Embryonic facial prominence (tissue), 1 donor: ENCODE measurements around the gene PAM.
"Not testable (repeated sequence)": the region's sequence is repeated elsewhere in the genome, so short reads cannot be mapped to it uniquely, and the experiment has no call there.

Source experiments
- DNase-seq: peaks from one replicate; pipeline ENCODE4 v3.0.0-alpha.2; 2016; ENCODE audit errors: extremely low spot score

Gene PAM

DNA sequence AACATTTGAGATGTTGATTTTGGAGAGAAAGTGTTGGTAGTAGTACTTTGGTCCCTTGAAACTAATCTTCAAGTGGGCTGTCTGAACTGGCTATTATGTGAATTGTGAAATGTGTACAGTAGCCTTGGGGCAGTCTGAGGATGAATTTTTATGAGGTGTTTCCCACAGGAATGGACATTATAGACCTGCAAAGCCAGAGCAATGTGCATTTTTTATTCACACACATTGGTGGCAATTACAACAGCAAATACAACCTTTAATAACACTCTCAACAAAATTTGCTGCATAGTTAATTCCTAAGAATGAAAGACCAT, 147.0 kb downstream of the PAM start:
- no peak for DNase-seq

DNA sequence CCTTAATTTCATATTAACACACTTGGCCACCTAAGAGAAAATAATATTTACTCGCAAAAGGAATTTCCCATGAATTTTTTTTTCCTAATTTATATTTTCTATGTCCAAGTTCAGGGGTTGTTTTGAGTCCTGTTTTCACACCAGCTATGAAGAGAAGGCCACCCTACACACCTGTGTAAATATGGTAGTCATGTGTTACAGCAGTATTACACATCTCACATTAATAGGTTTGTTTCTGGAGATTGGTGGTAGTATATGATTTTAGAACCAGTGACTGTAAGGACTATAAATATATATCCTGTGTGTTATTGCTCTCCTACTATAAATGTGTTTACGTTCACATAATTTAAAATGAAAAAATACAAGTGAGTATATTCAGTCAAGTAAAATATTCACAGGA, 147.5 kb downstream of the PAM start:
- no peak for DNase-seq

DNA sequence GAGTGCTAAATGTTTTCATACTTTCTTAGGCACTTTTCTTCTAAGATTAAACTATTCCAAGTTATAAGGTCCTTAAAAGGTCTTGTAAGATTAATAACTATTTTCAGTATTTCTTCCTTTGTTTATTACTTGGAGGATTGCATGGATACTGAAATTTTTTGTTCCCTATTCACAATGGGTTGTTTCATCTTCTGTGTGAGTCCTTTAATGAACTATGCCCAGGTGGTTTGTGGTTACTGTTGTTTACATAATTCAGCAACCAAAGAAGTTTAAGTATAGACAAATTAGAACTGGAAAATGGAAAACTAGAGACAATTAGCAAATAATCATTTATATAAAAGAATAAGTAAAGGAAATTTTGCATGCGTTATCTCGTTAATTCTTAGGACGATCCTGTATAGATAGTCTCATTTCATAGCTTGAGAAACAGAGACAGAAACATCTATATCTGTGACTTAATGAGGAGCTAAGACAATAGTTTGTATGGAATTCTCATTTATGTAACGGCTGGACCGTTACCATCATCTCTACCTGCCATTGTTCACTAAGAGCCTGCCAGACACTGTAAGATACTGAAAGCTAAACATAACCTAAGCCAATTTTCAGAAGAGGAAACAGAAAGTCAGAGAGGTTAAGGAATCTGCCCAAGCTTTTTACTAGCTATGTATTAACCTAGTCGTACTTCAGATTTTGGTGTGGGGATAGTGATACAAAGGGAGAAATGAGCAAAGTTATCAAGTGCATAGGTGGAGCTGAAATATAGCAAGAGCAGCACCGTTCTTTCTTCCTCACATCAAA, 148.2 kb downstream of the PAM start:
- DNase-seq, result no peak

DNA sequence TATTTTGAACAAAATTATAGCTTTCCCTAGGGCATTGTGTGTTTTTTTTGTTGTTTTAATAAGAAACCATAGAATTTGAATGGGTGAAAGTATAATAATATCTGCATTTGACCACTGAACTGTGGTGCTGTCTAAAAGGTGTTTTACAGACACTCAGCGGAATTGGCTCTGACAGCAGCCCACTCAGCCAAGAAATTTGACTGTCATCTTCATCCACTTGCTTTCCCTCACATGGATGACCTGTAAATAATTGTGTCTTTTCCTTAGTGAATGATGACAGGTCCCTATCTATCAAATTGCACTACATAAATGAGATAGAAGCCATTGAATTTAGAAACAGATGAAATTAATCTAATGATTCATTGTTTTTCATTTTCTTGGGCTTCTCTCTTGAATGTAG, 150.0 kb downstream of the PAM start:
- DNase-seq, result no peak

DNA sequence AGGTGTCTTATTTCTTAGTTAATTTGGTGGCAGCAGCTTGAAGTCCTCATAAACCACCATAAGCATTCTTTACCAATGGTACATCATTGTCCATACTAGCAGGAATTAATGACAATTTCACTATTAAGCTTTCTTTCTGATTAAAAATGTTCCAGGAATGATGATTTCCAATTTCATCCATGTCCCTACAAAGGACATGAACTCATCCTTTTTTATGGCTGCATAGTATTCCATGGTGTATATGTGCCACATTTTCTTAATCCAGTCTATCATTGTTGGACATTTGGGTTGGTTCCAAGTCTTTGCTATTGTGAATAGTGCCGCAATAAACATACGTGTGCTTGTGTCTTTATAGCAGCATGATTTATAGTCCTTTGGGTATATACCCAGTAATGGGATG, 152.0 kb downstream of the PAM start:
- not testable (repeated sequence) for DNase-seq

DNA sequence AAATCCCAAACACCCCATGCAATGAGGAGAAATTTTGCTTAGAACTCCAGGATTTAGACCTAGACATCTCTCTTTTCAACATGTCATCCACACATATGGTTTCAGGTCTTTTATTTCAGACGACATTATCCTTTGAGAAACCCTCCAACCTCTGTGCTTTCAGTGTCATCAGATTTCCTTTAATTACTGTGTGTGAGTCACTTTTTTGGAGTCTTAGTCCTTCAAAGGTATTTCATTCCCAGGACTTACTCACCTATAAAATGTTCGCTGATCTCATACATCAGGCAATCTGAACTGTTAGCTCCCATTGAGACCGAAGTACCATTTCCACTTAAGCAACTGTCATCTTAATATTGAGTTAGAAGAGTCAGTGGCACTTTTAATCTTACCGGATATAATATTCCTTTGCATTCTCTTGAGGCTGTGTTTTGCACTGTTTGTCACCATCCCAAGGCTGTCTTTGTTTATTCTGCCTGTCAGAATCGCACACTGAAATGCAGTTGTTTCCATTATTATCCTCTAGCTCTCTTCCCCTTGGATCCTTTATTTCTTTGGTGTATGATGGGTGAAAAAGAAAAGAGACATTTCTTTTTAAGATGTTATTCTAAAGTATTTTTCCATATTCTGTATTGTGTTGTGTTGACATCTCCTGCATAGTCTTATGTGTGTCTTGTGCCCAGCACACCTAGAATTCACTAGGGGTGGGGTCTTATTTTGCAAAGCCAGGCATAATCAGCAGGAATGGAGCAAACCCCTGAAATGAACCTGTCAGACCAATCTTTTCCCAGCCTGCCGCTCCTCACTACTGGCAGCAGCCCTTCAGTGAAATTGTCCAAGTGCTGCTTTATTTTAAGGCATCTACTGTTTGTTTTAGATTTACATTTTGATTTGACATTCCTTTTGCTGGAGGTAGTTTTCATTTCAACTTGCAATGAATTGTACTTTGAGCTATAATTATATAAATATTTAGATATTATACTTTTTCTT, 155.4 kb downstream of the PAM start:
- no peak for DNase-seq

DNA sequence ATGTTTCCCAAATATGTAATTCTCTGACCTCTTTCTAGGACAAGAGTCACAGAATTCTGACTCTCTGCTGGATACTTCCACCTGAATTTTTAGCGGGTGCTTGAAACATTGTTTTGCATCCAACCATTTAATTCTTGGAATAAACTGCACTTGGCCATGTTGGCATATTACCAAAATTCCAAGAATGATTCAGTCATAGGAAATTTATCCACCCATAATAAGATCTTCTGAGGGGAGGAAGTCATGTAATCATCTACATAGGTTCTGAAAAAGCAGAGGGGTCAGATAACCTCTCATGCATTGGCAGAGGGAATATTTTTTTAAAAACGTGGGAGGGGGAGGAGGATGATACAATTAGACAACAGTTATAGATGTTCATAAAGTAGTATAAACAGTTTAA, 156.9 kb downstream of the PAM start:
- no peak for DNase-seq

DNA sequence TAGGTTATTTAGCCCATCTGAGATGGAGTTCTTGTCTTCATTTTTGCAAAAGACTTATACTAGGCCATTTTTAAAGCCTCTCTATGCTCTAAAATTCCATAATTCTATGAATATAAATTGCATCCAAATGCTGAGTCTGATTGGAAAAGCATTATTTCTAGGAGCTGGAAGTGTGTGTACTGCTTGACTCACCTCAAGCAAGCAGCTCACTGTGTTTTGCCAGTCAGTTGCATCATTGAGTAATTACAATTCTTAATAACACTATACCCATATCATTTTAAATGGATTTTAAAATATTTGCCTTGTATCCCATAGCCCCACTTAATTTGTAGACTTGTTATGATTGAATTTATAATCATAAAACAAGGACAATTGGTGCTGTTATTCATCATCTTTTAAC, 161.0 kb downstream of the PAM start:
- no peak for DNase-seq

DNA sequence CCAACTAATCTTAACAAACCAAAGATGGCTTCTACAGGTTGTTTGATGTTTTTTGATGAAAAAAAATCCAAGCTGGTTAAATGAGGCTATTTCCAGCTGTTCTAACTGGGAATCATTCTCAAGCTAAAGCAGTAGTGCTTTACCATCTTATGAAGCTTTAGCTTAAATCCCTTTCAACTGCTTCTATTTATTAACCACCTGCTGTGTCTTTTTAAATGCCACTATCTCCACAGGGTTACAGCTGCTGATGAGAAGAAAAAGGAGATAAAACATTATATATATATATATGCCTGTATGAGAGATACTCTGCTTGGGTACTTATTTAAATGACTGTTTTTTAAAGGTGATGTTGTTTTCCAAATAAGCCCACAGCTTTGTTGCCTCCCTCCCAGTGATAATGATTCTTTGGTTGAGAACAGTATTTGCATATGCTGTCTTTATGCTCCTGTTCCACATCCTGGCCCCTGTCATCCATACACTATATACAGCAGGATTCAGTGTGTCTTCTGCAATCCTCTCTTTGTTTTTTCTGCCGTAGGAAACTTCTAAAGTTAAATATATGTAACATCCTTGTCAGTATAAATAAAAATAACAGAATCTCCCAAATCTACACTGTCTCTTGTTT, 164.0 kb downstream of the PAM start:
- DNase-seq, result no peak

DNA sequence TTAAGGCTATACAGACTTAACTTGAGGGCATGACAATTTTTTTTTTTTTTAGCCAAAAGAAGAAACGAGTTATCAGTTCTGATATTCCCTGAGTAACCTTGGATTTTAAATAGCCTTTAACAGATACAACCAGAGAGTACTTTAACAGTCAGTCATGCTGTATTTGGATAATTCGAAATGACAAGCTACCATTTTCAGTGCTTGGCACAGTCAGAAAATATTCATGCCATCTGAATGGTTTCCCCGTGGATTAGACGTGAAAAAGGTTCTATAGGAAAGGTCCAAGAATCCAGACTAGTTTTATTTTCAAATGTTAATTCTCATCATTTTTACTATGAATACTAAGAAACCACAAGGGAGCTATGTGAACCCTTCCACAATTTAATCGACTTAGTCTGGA, 165.7 kb downstream of the PAM start:
- DNase-seq, result no peak

DNA sequence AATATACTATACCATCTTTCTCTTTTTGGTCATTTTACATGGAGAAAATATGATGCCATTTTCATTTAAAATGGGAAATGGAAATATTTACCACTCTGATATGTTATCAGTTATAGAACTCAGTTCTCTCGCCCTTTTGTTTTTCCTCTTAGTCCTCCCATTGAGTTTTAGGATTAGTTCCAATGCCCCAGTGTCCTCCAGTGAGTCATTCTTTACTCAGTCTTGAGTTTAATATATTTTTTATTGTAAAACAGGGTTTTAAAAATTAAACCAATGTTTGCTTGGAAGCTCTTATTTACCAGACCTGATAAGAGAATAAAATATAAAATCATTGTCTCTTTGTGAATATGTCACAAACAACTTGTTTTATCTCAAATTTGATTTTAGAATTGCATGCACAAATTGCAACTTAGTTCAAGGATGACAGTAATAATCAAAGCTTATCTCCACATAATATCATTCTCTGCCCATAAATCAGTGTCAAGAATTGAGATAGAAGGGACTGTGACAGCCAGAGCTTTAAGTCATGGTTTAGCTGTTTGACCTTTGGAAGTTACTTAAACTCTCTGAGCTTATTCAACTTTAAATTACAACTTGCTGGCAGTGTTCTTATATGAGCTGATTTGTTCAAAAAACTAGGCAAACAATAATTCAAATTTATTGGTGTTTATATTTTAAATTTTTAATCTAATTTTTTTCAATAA, 166.4 kb downstream of the PAM start:
- DNase-seq, result no peak

DNA sequence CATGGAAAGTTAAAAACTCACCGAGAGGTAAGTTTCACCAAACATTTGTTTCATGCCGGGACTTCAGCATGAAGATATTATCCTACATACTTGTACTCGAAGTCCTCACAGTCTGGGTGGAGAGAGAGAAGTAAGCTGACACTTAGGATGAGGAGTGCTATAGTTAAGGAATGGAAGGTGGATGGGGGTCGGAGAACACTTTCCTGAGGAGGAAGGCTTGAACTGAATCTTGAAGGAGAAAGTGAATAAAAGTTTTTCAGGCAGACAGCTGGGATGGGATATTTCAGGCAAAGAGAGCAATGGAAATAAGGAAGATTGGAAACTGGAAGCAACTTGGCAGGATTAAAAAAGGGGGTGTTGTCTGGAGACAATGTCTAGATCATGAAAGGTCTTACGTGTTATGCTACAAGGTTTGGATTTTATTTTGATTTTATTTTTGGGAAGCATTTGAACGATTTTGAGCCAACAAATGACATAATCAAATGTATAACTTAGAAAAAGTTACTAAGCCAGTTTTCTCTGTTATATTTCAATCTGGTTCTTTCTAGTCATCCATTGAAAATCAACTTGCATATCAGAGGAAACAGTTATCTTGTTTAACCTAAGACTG, 167.1 kb downstream of the PAM start:
- DNase-seq, result no peak

DNA sequence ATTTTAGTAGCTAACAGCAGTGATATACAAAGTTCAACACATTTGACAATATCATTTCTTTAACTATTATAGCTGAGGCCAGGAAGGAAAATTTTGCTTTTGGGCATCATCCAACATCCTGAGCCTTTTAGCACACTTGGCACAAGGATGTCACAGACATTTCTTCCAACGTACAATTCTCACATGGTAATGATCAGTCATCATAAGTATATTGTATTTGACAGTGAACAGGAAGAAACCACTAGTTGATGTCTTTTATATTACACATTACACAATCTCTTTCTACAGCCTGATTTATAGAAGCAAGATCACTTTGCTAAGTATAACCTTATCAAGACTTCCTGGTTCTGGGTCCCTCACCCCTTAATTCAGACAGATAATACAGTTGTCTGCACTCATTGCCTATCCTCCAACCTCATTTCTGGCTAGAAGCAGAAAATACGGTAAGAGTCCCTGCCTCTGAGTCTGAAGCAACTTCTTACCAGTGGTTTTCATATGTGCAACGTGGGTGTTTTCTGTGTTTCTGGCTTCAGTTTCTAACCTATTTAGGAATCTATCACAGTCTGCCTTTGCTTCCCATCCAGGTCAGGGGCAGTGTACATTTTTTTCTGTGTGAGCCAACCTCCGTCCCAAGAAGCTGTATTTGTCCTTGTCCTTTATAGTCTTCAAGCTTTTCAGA, 167.8 kb downstream of the PAM start:
- DNase-seq, result no peak

DNA sequence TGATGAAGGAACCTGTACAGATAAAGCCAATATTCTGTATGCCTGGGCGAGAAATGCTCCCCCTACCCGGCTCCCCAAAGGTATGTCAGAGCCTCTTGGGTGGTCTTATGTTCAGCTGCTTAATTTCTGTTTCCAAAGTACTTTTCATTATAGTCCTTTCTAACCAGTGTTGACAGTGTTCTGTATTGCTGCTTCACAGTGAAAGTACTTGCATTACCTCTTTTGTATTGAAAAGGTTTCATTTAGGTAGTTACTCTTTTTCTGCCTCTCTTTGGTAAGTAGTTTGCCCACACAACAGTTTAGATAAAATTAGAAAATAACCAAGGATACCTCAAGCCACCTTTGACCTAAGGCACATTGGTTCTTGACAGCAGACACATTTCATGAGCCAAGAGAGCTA, 169.9 kb downstream of the PAM start:
- DNase-seq, result no peak

DNA sequence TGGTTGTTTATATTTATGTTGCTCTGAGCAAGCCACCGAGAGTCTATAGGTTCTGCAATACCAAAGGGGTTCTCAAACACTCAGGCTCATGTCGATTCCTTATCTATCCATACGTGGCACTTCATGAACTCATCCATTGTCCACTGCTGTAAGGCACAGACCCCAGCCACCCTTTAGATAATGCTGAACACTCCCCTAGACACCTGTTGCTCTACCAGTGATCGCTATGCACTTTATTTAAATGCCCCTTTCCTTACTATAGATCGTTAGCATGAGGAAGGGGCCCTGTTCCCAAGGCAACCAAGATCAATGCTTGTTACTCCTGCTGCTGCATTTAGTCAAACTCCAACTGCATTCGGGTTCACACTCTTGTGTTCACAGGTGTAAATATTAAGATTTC, 171.9 kb downstream of the PAM start:
- DNase-seq, result no peak

DNA sequence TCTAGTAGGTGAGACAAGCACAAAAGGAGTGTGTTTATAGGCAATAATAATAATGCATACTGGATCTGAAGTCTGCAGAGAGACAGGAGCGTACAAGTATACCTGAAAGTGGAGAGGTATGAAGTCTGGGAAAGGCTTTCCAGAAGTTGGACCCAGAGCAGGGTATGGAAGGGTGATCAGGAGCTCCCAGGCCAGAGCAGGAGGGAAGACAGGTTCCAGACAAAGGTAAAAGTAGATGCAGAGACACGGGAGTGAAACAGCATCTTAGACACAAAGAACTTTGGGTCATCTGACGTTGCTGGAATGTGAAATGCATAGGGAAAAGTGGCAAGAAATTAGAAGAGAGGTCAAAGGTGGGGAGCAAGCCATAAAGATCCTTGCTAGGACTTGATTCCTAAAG, 175.1 kb downstream of the PAM start:
- no peak for DNase-seq

DNA sequence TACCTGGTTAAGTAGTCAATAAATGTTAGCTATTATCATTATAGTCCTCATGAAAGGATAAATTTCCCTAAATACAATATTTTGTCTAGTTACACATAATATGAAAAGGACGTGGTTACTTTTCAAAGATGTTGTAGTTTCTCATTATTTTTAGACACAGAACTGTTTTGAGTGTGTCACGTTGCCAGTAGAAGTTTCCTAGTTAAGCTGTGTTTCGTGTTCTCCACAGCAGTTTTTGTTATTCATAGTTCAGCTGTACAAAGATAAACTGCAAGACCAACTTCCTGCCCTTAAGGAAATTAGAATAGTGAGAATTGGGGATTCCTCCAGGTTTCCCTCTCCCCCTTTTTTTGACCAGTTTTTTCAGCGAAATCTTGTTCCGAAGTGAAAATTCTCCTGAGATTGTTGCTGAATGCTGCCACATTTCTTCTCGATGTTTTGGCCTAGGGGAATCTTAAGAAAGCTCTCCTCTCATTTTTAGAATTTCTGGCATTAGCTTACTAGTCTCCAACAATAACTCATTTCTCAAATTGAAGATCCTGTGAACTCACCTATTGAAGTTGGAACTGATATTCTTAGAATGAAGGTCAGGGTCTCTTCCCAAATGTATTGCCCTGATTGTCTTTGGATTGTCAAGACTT, 176.1 kb downstream of the PAM start:
- no peak for DNase-seq

DNA sequence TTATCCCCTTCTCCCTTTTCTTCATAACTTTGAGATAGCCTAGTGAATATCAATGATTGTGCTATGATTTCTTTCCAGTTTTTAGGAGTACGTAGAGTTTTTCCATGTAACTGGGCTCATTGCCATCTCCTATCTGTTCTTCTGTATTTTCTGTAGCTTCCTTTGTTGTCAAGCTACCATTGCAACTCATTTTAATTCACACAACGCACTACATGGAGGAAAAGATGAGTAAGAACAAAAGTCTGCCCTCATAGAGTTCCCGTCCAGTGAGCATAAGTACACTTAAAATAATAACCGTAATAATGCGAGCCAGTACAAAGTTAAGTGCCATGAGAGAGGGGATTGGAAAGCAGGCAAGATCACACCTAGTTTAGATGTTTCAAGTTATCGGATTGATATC, 177.7 kb downstream of the PAM start:
- DNase-seq, result no peak

DNA sequence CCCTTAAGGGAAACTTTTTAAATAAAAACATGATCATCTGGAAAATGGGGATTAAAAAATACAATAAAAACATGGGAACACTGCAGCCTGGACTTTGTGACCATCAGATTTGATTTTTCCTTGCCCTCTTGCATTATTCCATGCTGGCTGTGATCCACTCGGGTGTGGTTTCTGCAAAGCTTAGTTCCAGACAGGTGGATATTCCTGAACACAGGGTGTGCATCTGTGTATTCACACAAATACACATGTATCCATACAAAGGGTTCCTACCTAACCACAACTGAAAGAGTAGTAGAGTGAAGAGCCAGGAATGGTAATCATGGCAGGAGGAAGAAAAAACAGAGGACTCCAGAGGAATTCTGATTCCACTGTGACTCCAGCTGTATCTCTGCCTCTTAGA, 178.2 kb downstream of the PAM start:
- DNase-seq, result no peak

DNA sequence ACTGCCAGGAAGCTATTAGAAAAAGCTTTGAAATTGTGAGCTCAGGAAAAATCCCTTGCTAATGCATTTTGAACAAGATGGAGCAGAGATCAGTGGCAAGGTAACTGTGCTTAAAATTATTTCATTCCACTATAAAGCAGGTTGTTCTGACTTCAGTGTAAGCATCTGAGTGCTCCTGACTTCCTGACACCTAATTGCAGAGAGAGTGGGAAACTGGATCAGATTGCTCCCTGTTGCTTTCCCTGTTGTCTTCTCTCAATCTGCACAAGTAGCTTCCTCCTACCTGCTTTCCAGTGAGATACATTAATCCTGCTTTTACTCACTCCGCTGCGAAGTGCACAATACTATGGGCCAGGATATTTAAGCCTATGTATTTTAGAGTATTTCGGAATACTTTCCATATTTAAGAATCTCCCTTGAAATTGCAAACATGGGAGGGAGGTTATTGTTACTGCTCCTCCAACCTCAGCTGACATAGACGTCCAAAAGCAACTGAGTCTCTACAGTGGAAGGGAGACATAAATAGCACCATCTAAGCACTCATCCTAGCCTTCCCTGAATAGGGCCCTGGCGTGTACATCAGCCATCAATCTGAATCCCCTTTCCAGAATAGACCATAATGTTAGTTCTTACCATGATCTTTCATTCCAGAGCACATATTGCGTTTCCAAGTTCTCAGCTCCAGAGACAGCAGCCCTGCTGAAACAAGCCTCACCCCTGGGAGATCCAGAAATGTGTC, 178.8 kb downstream of the PAM start:
- DNase-seq, result no peak
